Heart left ventricle (tissue), 16 donors: ENCODE data around the gene FNDC3B. TPM values are rescaled to one million over a fixed set of nuclear protein-coding genes. Genes with fewer than 3 reads are reported as not detected.
A peak's percentile ranks its signal among the peaks of the same experiment; 100 is the strongest.

ENCODE experiments used
- ATAC-seq, 4 donors: fragments of 200-7000 bp; cut with Tn5 transposase; one replicate each; pipeline ENCODE4 v1.9.1; 2020 to 2022; ENCODE audit warnings: moderate library complexity in 4 of 4, mild to moderate bottlenecking in 3 of 4, moderate number of reproducible peaks in 1 of 4
- DNase-seq, 5 donors: peaks; one replicate each; pipeline ENCODE4 v3.0.0-alpha.2; 2020
- H3K27ac ChIP-seq, 12 donors: fragments of 200-600 bp; sonication (generic) in 4 of 12; one replicate each; pipeline versions ENCODE4 v1.5.0 to v1.8.0; 2016 to 2022; ENCODE audit warnings: mild to moderate bottlenecking in 2 of 12
- H3K27me3 ChIP-seq, 9 donors: fragments of 200-600 bp; sonication (generic) in 2 of 9; one replicate each; pipeline versions ENCODE4 v1.5.1 to v1.8.0; 2016 to 2022; ENCODE audit warnings: mild to moderate bottlenecking in 3 of 9
- H3K36me3 ChIP-seq, 9 donors: fragments of 200-600 bp; sonication (generic) in 2 of 9; one replicate each; pipeline versions ENCODE4 v1.5.0 to v1.8.0; 2018 to 2022; ENCODE audit warnings: mild to moderate bottlenecking in 2 of 9
- H3K4me1 ChIP-seq, 12 donors: fragments of 200-600 bp; sonication (generic) in 4 of 12; one replicate each; pipeline versions ENCODE4 v1.5.0 to v1.8.0; 2016 to 2022; ENCODE audit warnings: mild to moderate bottlenecking in 3 of 12
- H3K4me3 ChIP-seq, 12 donors: fragments of 200-600 bp; sonication (generic) in 4 of 12; one replicate each; pipeline versions ENCODE4 v1.5.0 to v1.8.0; 2017 to 2022; ENCODE audit warnings: mild to moderate bottlenecking in 9 of 12, moderate library complexity in 4 of 12
- H3K9me3 ChIP-seq, 12 donors: fragments of 200-600 bp; sonication (generic) in 4 of 12; one replicate each; pipeline versions ENCODE4 v1.5.0 to v1.8.0; 2016 to 2022; ENCODE audit warnings: mild to moderate bottlenecking in 1 of 12
- CTCF ChIP-seq, 12 donors: fragments of 200-600 bp; sonication (generic) in 4 of 12; IDR thresholded peaks; one replicate each; pipeline versions ENCODE4 v1.5.0 to v1.8.0; 2018 to 2022; ENCODE audit warnings: antibody characterized with exemption in 12 of 12, mild to moderate bottlenecking in 5 of 12
- POLR2A ChIP-seq, 2 donors: fragments of 450-650 bp; IDR thresholded peaks; one replicate each; pipeline ENCODE4 v1.6.1; 2017; ENCODE audit warnings: antibody characterized with exemption in 2 of 2, mild to moderate bottlenecking in 2 of 2, moderate library complexity in 2 of 2
- WGBS, 4 donors: extraction: QIAGEN DNeasy Blood & Tissue Kit in 2 of 4; methylation state at CpG; one replicate each; pipeline versions ENCODE4 v1.1.5 to v1.1.7; 2013 to 2018; 5-methylcytosine and 5-hydroxymethylcytosine counted together
- intact Hi-C, 10 donors: fragments of 100-400 bp; cut with DNase I; formaldehyde crosslinking; loops; one replicate each; pipeline versions ENCODE4 v1.11.1 to v1.14.2; 2022
- polyA plus RNA-seq, 2 donors: library from polyadenylated mRNA; stranded (reverse); fragments of 200-250 nt; gene quantifications; one replicate each; pipeline ENCODE4 v1.2.3, GENCODE V29; 2013
- total RNA-seq, 9 donors: library from RNA; depleted of rRNA in 2 of 9; stranded (reverse); fragments of >200 nt in 2 of 9; fragmentation: NEBNext Ultra II Directional in 3 of 9; extraction: Animal tissue kit (Norgen Biotek cat#: 25700) in 3 of 9; gene quantifications; one replicate each; pipeline versions ENCODE4 v1.1.0 to v1.2.4, GENCODE V29; 2016 to 2023
- donor health status: ischemic (EF 13 %, LVEDD 7.1; RV severe dilation, severe dysfunction).
- donor health status: healthy with polysubstance abuse.
- donor health status: DM: no; HTN: yes; CAD: no.
- donor health status: DM: no; HTN: no; CAD: no.
- donor health status: ischemic (EF 25% LVEDD 6.9; RV normal size, moderate dysfunction).
- donor health status: ischemic (EF 25% LVEDD 5.7; RV mildly dilated, moderate dysfunction).
- donor health status: healthy.
- donor health status: DM: yes; HTN: yes; CAD: no.
- donor health status: ischemic (EF 35%, LVEDD 5.7; RV mildly dilated, moderate dysfunction).
- donor health status: nonischemic (EF 11% LVEDD 7.7; RV severe dilation, severe dysfunction).
- donor health status: DM: yes; HTN: yes; CAD: no.
- donor health status: PGD.
- donor health status: ischemic (EF 29% LVEDD 5.4; RV normal size, mild dysfunction).
- donor health status: nonischemic (EF 23%, LVEDD 6.1; RV moderate dilation, normal function).

Gene FNDC3B
- total and polyA plus RNA-seq, 11 donors, result 9.4 to 113 (median 68.2) TPM

GRCh38 chr3:172074586-172074985 is 35.2 kb downstream of the FNDC3B start:
- intact Hi-C loops, result no loop called here
- no peak overlapping the region for H3K4me3 ChIP-seq

DNA sequence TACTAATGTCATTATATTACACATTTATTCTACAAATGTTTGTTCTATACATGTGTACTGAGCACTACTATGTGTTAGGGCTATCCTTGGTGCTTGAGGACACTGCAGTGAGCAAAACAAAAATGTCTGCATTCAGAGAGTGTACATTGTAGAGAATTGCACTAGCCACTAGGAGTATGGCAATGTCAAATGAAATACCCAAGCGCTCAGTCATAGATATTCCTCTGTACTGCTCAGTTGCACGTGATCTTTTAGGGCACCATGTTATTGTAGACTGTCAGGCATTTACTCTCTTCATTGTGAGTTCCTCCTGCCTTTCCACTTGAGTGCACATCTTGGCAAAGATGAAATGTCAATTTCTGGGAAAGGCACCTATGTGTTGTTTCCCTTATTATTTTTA is 36.8 kb downstream of the FNDC3B start:
- ATAC-seq (no peak), DNase-seq (no peak)
- Histone ChIP-seq H3K4me3 (no peak overlapping the region), H3K4me1 (peaks cover 0 to 70% (median 48%) of the 10 kb centered on the region in 12 donors), H3K27ac (no peak overlapping the region), H3K27me3 (no peaks in the 10 kb centered on the region), H3K36me3 (peaks cover 0 to 8% (median 0%) of the 10 kb centered on the region in 9 donors), H3K9me3 (no peaks in the 10 kb centered on the region)
- intact Hi-C loops, result no loop called here
- no peak for TF ChIP-seq CTCF (IDR thresholded peaks at IDR 0.05)
- no peak for TF ChIP-seq POLR2A (IDR thresholded peaks at IDR 0.05)
- WGBS, 4 donors, result 80 to 86% (median 83%) methylated on average over 2 of the region's 2 CpGs

More at GRCh38 chr3:172074586-172074985, 35.2 kb downstream of the FNDC3B start:
- DNase-seq, result peak in 1 of 5 donors; percentile 35
- no peaks in the 10 kb centered on the region for H3K27me3 ChIP-seq
- 18 to 35% (median 25%) methylated on average over 4 of the region's 4 CpGs for WGBS, 4 donors
- H3K27ac ChIP-seq, result peak overlapping the region in 3 of 12 donors; percentile 8 to 66 (median 34)
- peaks cover 0 to 79% (median 61%) of the 10 kb centered on the region in 12 donors for H3K4me1 ChIP-seq
- no peak for TF ChIP-seq POLR2A (IDR thresholded peaks at IDR 0.05)
- no peak for TF ChIP-seq CTCF (IDR thresholded peaks at IDR 0.05)
- ATAC-seq, result peak; percentile 48 to 75 (median 56)
- peaks cover 0 to 8% (median 0%) of the 10 kb centered on the region in 9 donors for H3K36me3 ChIP-seq
- H3K9me3 ChIP-seq, result no peaks in the 10 kb centered on the region

DNA sequence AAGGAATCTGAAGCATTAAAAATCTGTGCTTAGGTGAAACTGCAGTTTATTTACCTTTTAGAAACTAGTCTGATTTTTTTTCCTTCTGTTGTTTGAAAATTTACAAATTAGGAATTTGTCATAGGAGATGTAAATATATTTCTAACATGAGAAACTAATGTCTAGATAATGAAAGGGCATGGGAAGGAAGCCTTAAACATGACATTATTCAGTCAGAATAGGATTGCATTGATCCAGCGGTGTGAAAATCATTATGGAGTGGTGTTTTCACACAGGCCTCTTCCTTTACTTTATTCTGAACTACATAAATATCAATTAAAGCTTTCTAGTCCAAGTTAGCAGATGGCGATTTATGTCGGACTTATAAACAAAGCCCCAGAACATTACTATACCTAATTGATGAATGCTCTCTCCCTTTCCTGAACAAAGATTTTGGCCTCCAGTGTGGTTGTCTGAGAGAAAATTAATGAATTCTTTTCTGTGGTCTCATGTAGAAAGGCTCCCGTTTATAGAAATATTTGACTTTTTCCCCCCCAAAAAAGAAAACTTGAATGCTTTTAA is 37.9 kb downstream of the FNDC3B start:
- no peak for DNase-seq
- intact Hi-C loops, result no loop called here
- Histone ChIP-seq H3K36me3 (peaks cover 0 to 8% (median 0%) of the 10 kb centered on the region in 9 donors), H3K4me3 (no peak overlapping the region), H3K4me1 (peaks cover 3 to 69% (median 47%) of the 10 kb centered on the region in 12 donors), H3K27ac (no peak overlapping the region), H3K27me3 (no peaks in the 10 kb centered on the region), H3K9me3 (no peaks in the 10 kb centered on the region)
- ATAC-seq, result no peak
- no peak for TF ChIP-seq CTCF (IDR thresholded peaks at IDR 0.05)
- TF ChIP-seq POLR2A (IDR thresholded peaks at IDR 0.05), result no peak
- WGBS, 4 donors, result 91 to 96% (median 94%) methylated on average over 4 of the region's 4 CpGs

GRCh38 chr3:172078244-172078643 is 38.9 kb downstream of the FNDC3B start:
- Histone ChIP-seq H3K36me3 (peaks cover 0 to 4% (median 0%) of the 10 kb centered on the region in 9 donors), H3K9me3 (no peaks in the 10 kb centered on the region), H3K4me1 (peaks cover 6 to 69% (median 47%) of the 10 kb centered on the region in 12 donors), H3K4me3 (no peak overlapping the region), H3K27ac (no peak overlapping the region), H3K27me3 (no peaks in the 10 kb centered on the region)
- intact Hi-C loops, result no loop called here
- TF ChIP-seq CTCF (IDR thresholded peaks at IDR 0.05) (no peak), POLR2A (IDR thresholded peaks at IDR 0.05) (no peak)
- ATAC-seq (no peak), DNase-seq (no peak)
- 71 to 89% (median 78%) methylated on average over 4 of the region's 4 CpGs for WGBS, 4 donors
